GM20431 (cell line): ENCODE data around the gene RTP3.

Source experiments
- in situ Hi-C: fragments of 300-500 bp; cut with MseI, MboI; formaldehyde crosslinking; loops from one replicate; pipeline ENCODE4 v1.15.0; 2020; ENCODE audit warnings: low sequenced_read_pairs; ENCODE audit not compliant: unreplicated experiment

RTP3 gene

GRCh38 chr3:46497556-46498265, at the start of gene RTP3:
RTP3 (plus strand) TSS chr3:46497976; CDS start chr3:46498063, 87 bp downstream.
- in situ Hi-C loops: no loop called here

- in situ Hi-C loops: no loop called here
These were observed 49.1 kb upstream of the RTP3 start for GRCh38 chr3:46448721-46449120.

- in situ Hi-C loops: no loop called here
These were observed 47.8 kb upstream of the RTP3 start for GRCh38 chr3:46449755-46450552.

GRCh38 chr3:46453526-46454208, 44.1 kb upstream of the RTP3 start:
- in situ Hi-C loops: no loop called here

GRCh38 chr3:46454209-46454595, 43.6 kb upstream of the RTP3 start:
- in situ Hi-C loops: no loop called here

- in situ Hi-C loops: no loop called here
These were observed 43.2 kb upstream of the RTP3 start for GRCh38 chr3:46454606-46455005.

- in situ Hi-C loops: no loop called here
These were observed 42.3 kb upstream of the RTP3 start for GRCh38 chr3:46455231-46456115.

- in situ Hi-C loops: no loop called here
These were observed 41.7 kb upstream of the RTP3 start for GRCh38 chr3:46456118-46456517.

- in situ Hi-C loops: no loop called here
These were observed 37.7 kb upstream of the RTP3 start for GRCh38 chr3:46460051-46460450.

- in situ Hi-C loops: no loop called here
These were observed 35.7 kb upstream of the RTP3 start for GRCh38 chr3:46462111-46462510.

- in situ Hi-C loops: no loop called here
These were observed 35.3 kb upstream of the RTP3 start for GRCh38 chr3:46462511-46462910.

- in situ Hi-C loops: no loop called here
These were observed 34.5 kb upstream of the RTP3 start for GRCh38 chr3:46463120-46463867.

- in situ Hi-C loops: no loop called here
These were observed 33.9 kb upstream of the RTP3 start for GRCh38 chr3:46463868-46464241.

GRCh38 chr3:46464326-46465195, 33.2 kb upstream of the RTP3 start, which contains the start of gene LTF:
LTF (minus strand) TSS chr3:46464905; CDS start chr3:46464867, 38 bp downstream.
- in situ Hi-C loops: no loop called here

GRCh38 chr3:46465196-46465520, 32.6 kb upstream of the RTP3 start:
- in situ Hi-C loops: no loop called here

- in situ Hi-C loops: no loop called here
These were observed 31.5 kb upstream of the RTP3 start for GRCh38 chr3:46466273-46466672.

- in situ Hi-C loops: no loop called here
These were observed 30.8 kb upstream of the RTP3 start for GRCh38 chr3:46466871-46467403.

- in situ Hi-C loops: no loop called here
These were observed 30.2 kb upstream of the RTP3 start for GRCh38 chr3:46467562-46467961.
